H1 (cell line): Measurements from ENCODE around the gene NUAK1. TPM values are rescaled to one million over a fixed set of nuclear protein-coding genes. Genes with fewer than 3 reads are reported as not detected.

ENCODE experiments used
- CTCF ChIA-PET: fragments of 300-600 bp; sonication (Branson Sonifier 250); formaldehyde crosslinking; loops from one replicate; lab custom pipeline; 2021; ENCODE audit not compliant: partially characterized antibody; lab: Charles Lee
- POLR2A ChIA-PET: fragments of 300-600 bp; sonication (Branson Sonifier 250); formaldehyde crosslinking; loops from one replicate; lab custom pipeline; 2021; ENCODE audit warnings: inconsistent platforms; ENCODE audit not compliant: partially characterized antibody; lab: Charles Lee
- DNase-seq, 2 experiments: peaks; one replicate each; pipeline versions ENCODE4 v3.0.0 to v3.0.0-alpha.2; 2010 to 2022; ENCODE audit warnings: low spot score in 2 of 2, low read depth in 1 of 2, mixed read lengths in 1 of 2
- FAIRE-seq: peaks from 2 replicates; lab custom pipeline; 2011; peaks lifted over from hg19 to GRCh38; lab: Jason Lieb, UNC
- H2AFZ ChIP-seq: 2 replicates; pipeline ENCODE4 v1.8.1; 2012; ENCODE audit warnings: low read length, inconsistent platforms
- H2AK5ac ChIP-seq: 2 replicates; pipeline ENCODE4 v1.6.1; 2013; ENCODE audit warnings: low read depth, low read length
- H2BK120ac ChIP-seq: replicated peaks from 2 replicates; pipeline ENCODE3; 2013; ENCODE audit warnings: low read depth, low read length, inconsistent platforms
- H2BK12ac ChIP-seq: 2 replicates; pipeline ENCODE4 v1.6.1; 2013; ENCODE audit warnings: low read depth, low read length
- H2BK15ac ChIP-seq: 2 replicates; pipeline ENCODE4 v1.6.1; 2013; ENCODE audit warnings: low read length
- H2BK20ac ChIP-seq: 2 replicates; pipeline ENCODE4 v1.6.1; 2013; ENCODE audit warnings: low read length
- H2BK5ac ChIP-seq: 2 replicates; pipeline ENCODE4 v1.6.1; 2013; ENCODE audit warnings: low read depth, low read length
- H3K14ac ChIP-seq: 2 replicates; pipeline ENCODE4 v1.6.1; 2013; ENCODE audit warnings: inconsistent platforms; ENCODE audit not compliant: insufficient read length
- H3K18ac ChIP-seq: 2 replicates; pipeline ENCODE4 v1.6.1; 2013; ENCODE audit warnings: low read length; ENCODE audit errors: extremely low read depth
- H3K23ac ChIP-seq: 2 replicates; pipeline ENCODE4 v1.6.1; 2013; ENCODE audit warnings: inconsistent platforms; ENCODE audit not compliant: insufficient read length
- H3K23me2 ChIP-seq: 2 replicates; pipeline ENCODE4 v1.6.1; 2013; ENCODE audit warnings: low read depth, low read length
- H3K27ac ChIP-seq: 2 replicates; pipeline ENCODE4 v1.6.1; 2011; ENCODE audit warnings: low read depth, low read length, inconsistent platforms
- H3K27me3 ChIP-seq, 4 experiments: replicated peaks in 1 of 4; 1 replicate in 1 of 4; 2 replicates in 3 of 4; pipeline versions ENCODE4 v1.6.1 to v1.8.1; 2011 to 2013; ENCODE audit warnings: low read length in 3 of 4, mild to moderate bottlenecking in 3 of 4, inconsistent platforms in 2 of 4, mixed read lengths in 2 of 4, moderate library complexity in 1 of 4; ENCODE audit not compliant: control insufficient read depth in 3 of 4, insufficient read depth in 3 of 4; ENCODE audit errors: extremely low read depth in 1 of 4
- H3K36me3 ChIP-seq, 4 experiments: 2 replicates each; pipeline versions ENCODE4 v1.6.1 to v1.8.1; 2011 to 2013; ENCODE audit warnings: mild to moderate bottlenecking in 4 of 4, low read length in 3 of 4, moderate library complexity in 2 of 4, control low read depth in 1 of 4, inconsistent platforms in 1 of 4; ENCODE audit not compliant: insufficient read depth in 4 of 4, control insufficient read depth in 2 of 4
- H3K4ac ChIP-seq: replicated peaks from 2 replicates; pipeline ENCODE3; 2013; ENCODE audit warnings: low read length, low read depth, mixed read lengths, inconsistent platforms; ENCODE audit not compliant: insufficient read length
- H3K4me1 ChIP-seq, 4 experiments: replicated peaks in 1 of 4; 1 replicate in 1 of 4; 2 replicates in 3 of 4; pipeline versions ENCODE4 v1.6.1 to v1.8.1; 2011 to 2013; ENCODE audit warnings: low read length in 3 of 4, inconsistent platforms in 2 of 4, mixed read lengths in 1 of 4; ENCODE audit not compliant: insufficient read depth in 4 of 4, control insufficient read depth in 3 of 4
- H3K4me2 ChIP-seq, 2 experiments: 2 replicates each; pipeline versions ENCODE4 v1.6.1 to v1.8.1; 2011 to 2013; ENCODE audit warnings: low read depth in 2 of 2, low read length in 2 of 2, control low read depth in 1 of 2, inconsistent platforms in 1 of 2, mild to moderate bottlenecking in 1 of 2; ENCODE audit not compliant: insufficient read depth in 1 of 2
- H3K4me3 ChIP-seq, 4 experiments: fragments of 200-600, 300-600 bp in 1 of 4; sonication (generic), shearing (Covaris generic), sonication (Bioruptor Twin) in 1 of 4; 2 replicates each; pipeline versions ENCODE4 v1.5.1 to v1.8.1; 2011 to 2016; ENCODE audit warnings: low read length in 4 of 4, low read depth in 3 of 4, control low read depth in 2 of 4, inconsistent platforms in 2 of 4, mild to moderate bottlenecking in 2 of 4, mixed read lengths in 1 of 4, moderate library complexity in 1 of 4; ENCODE audit not compliant: insufficient read depth in 2 of 4; ENCODE audit errors: extremely low read depth in 1 of 4
- H3K56ac ChIP-seq: replicated peaks from 2 replicates; pipeline ENCODE3; 2013; ENCODE audit warnings: low read depth, mild to moderate bottlenecking, mixed read lengths, low read length, inconsistent platforms; ENCODE audit not compliant: insufficient read length
- H3K79me1 ChIP-seq: 2 replicates; pipeline ENCODE4 v1.6.1; 2013; ENCODE audit warnings: low read depth, low read length, control low read depth
- H3K79me2 ChIP-seq, 2 experiments: 2 replicates each; pipeline versions ENCODE4 v1.6.1 to v1.8.1; 2012 to 2013; ENCODE audit warnings: low read length in 2 of 2, mild to moderate bottlenecking in 2 of 2, inconsistent platforms in 1 of 2; ENCODE audit not compliant: insufficient read depth in 2 of 2, control insufficient read depth in 1 of 2
- H3K9ac ChIP-seq, 4 experiments: replicated peaks in 1 of 4; 1 replicate in 1 of 4; 2 replicates in 3 of 4; pipeline versions ENCODE4 v1.6.1 to v1.8.1; 2011 to 2013; ENCODE audit warnings: low read depth in 3 of 4, low read length in 3 of 4, control low read depth in 2 of 4, mild to moderate bottlenecking in 2 of 4, moderate library complexity in 2 of 4, inconsistent platforms in 1 of 4; ENCODE audit errors: extremely low read depth in 1 of 4
- H3K9me3 ChIP-seq, 2 experiments: 2 replicates each; pipeline versions ENCODE4 v1.6.1 to v1.8.1; 2012 to 2013; ENCODE audit warnings: mild to moderate bottlenecking in 2 of 2, moderate library complexity in 2 of 2, control low read depth in 1 of 2, inconsistent platforms in 1 of 2, low read depth in 1 of 2, low read length in 1 of 2, mixed read lengths in 1 of 2; ENCODE audit not compliant: insufficient read depth in 2 of 2
- H4K20me1 ChIP-seq, 2 experiments: replicated peaks in 1 of 2; 2 replicates each; pipeline versions ENCODE3 to v1.8.1; 2011 to 2013; ENCODE audit warnings: inconsistent platforms in 2 of 2, low read length in 2 of 2, mild to moderate bottlenecking in 1 of 2; ENCODE audit not compliant: insufficient read depth in 2 of 2, control insufficient read depth in 1 of 2
- H4K5ac ChIP-seq: 2 replicates; pipeline ENCODE4 v1.6.1; 2013; ENCODE audit warnings: low read length, low read depth, mixed read lengths, inconsistent platforms; ENCODE audit not compliant: insufficient read length
- H4K8ac ChIP-seq: 2 replicates; pipeline ENCODE4 v1.8.0; 2013; ENCODE audit warnings: mild to moderate bottlenecking, moderate library complexity, low read length, inconsistent platforms; ENCODE audit not compliant: insufficient read depth; ENCODE audit errors: extremely low read depth
- H4K91ac ChIP-seq: replicated peaks from 2 replicates; pipeline ENCODE3; 2013; ENCODE audit warnings: low read length, mixed read lengths, inconsistent platforms; ENCODE audit not compliant: insufficient read length
- CTBP2 ChIP-seq: IDR thresholded peaks from 2 replicates; pipeline ENCODE4 v1.7.0; 2011; ENCODE audit warnings: borderline replicate concordance, mild to moderate bottlenecking, moderate library complexity, mixed read lengths, low read length; ENCODE audit not compliant: insufficient read depth, insufficient read length
- EGR1 ChIP-seq: IDR thresholded peaks from 2 replicates; pipeline ENCODE4 v1.6.1; 2011; ENCODE audit warnings: low read depth, low read length, borderline replicate concordance
- GTF2F1 ChIP-seq: IDR thresholded peaks from 2 replicates; pipeline ENCODE4 v1.6.1; 2012; ENCODE audit warnings: low read depth, low read length, improper control_type of control experiment, borderline replicate concordance
- HDAC6 ChIP-seq: IDR thresholded peaks from one replicate; pipeline ENCODE4 v1.7.1; 2012; ENCODE audit warnings: low read depth, mild to moderate bottlenecking, inconsistent platforms, low read length, moderate library complexity
- KDM4A ChIP-seq: IDR thresholded peaks from one replicate; pipeline ENCODE4 v1.7.1; 2012; ENCODE audit warnings: low read depth, mild to moderate bottlenecking, moderate library complexity, low read length, inconsistent platforms; ENCODE audit not compliant: severe bottlenecking
- MAFK ChIP-seq: IDR thresholded peaks from 2 replicates; pipeline ENCODE4 v1.6.1; 2012; ENCODE audit warnings: low read depth, mild to moderate bottlenecking, improper control_type of control experiment, low read length
- PHF8 ChIP-seq: fragments of 200-600 bp; sonication (generic); conservative IDR thresholded peaks from 2 replicates; pipeline ENCODE4 v1.7.1; 2012; ENCODE audit warnings: low read depth, mild to moderate bottlenecking, inconsistent platforms, low read length, moderate library complexity
- POLR2A ChIP-seq, 2 experiments: IDR thresholded peaks; 1 replicate in 1 of 2; 2 replicates in 1 of 2; pipeline ENCODE4 v1.6.1; 2011; ENCODE audit warnings: low read depth in 2 of 2, low read length in 2 of 2, mild to moderate bottlenecking in 2 of 2; ENCODE audit errors: control extremely low read depth in 1 of 2
- POLR2AphosphoS5 ChIP-seq: IDR thresholded peaks from 2 replicates; pipeline ENCODE4 v1.6.1; 2011; ENCODE audit warnings: low read depth, low read length
- SIRT6 ChIP-seq: IDR thresholded peaks from one replicate; pipeline ENCODE4 v1.7.1; 2012; ENCODE audit warnings: low read length, inconsistent platforms
- SIX5 ChIP-seq: IDR thresholded peaks from 2 replicates; pipeline ENCODE4 v1.6.1; 2011; ENCODE audit warnings: mild to moderate bottlenecking, low read depth, low read length
- SP1 ChIP-seq: IDR thresholded peaks from 2 replicates; pipeline ENCODE4 v1.6.1; 2011; ENCODE audit warnings: low read depth, low read length
- SP4 ChIP-seq: IDR thresholded peaks from 2 replicates; pipeline ENCODE4 v1.6.1; 2012; ENCODE audit warnings: low read length, inconsistent platforms
- TAF7 ChIP-seq: optimal IDR thresholded peaks from 2 replicates; pipeline ENCODE3; 2011; ENCODE audit warnings: low read depth, mild to moderate bottlenecking, inconsistent platforms, low read length, moderate library complexity, borderline replicate concordance
- WGBS, 2 experiments: shearing (Covaris generic) in 1 of 2; methylation state at CpG; one replicate each; pipeline versions ENCODE4 v1.1.6 to v1.1.7; 2013 to 2015; ENCODE audit warnings: low lambda C conversion rate in 2 of 2, mixed read lengths in 2 of 2, inconsistent platforms in 1 of 2, low coverage in 1 of 2, missing lambda C conversion rate in 1 of 2; ENCODE audit not compliant: insufficient replicate concordance in 2 of 2, insufficient coverage in 1 of 2, insufficient read length in 1 of 2; ENCODE audit errors: extremely low coverage in 1 of 2, missing lambda C conversion rate in 1 of 2; 5-methylcytosine and 5-hydroxymethylcytosine counted together
- polyA plus RNA-seq, 7 experiments: library from polyadenylated mRNA; depleted of rRNA in 3 of 7; stranded (reverse) in 5 of 7; unstranded in 2 of 7; fragments of >200 nt in 5 of 7; fragments of 200-250 nt in 2 of 7; gene quantifications; 1 replicate in 5 of 7; 2 replicates in 1 of 7; 4 replicates in 1 of 7; pipeline versions ENCODE4 v1.2.1 to v1.2.3, GENCODE V29; 2011 to 2013; ENCODE audit warnings: missing spikeins in 2 of 7, mixed read lengths in 2 of 7
- total RNA-seq: library from RNA; stranded (reverse); fragmentation: NEBNext Ultra II Directional; extraction: Animal tissue kit (Norgen Biotek cat#: 25700); gene quantifications from 2 replicates; pipeline ENCODE4 v1.2.1, GENCODE V29; 2021

NUAK1 gene
- total and polyA plus RNA-seq, 2 of the 8 experiments (the other 6 are each of a cell fraction or from before 2014, with no cell fraction given), result 6.7 to 18.2 TPM

- WGBS, 2 experiments, result 77% methylated on average over 5 of the region's 6 CpGs; no CpG with 5 or more reads in 1 of the 2 experiments
- Histone ChIP-seq H2BK120ac (no peak overlapping the region), H4K8ac (no peak overlapping the region), H3K27ac (no peak overlapping the region), H2BK5ac (no peak overlapping the region), H2AFZ (no peak overlapping the region), H3K36me3 (peaks cover 0 to 4% (median 1%) of the 10 kb centered on the region in 4 experiments; a peak in 3 of 8 replicates), H3K4me1 (peaks cover 0 to 4% (median 0%) of the 10 kb centered on the region in 4 experiments; a peak in 2 of 7 replicates), H2AK5ac (peak overlapping the region; percentile 11; the same call in 1 of the 2 replicates), H3K4me3 (no peak overlapping the region), H2BK20ac (no peak overlapping the region), H4K5ac (no peak overlapping the region), H3K56ac (no peak overlapping the region), H4K91ac (no peak overlapping the region), H4K20me1 (no peaks in the 10 kb centered on the region), H3K4me2 (no peak overlapping the region), H3K18ac (no peak overlapping the region), H2BK12ac (no peak overlapping the region), H2BK15ac (no peak overlapping the region), H3K9ac (no peak overlapping the region), H3K79me2 (peaks cover 0 to 9% of the 10 kb centered on the region in 2 experiments; a peak in 1 of 4 replicates), H3K9me3 (no peaks in the 10 kb centered on the region), H3K27me3 (no peaks in the 10 kb centered on the region), H3K79me1 (no peaks in the 10 kb centered on the region; the same call in 1 of the 2 replicates), H3K14ac (no peak overlapping the region), H3K23me2 (no peaks in the 10 kb centered on the region), H3K4ac (no peak overlapping the region), H3K23ac (no peak overlapping the region)
- ChIA-PET POLR2A (no interaction called here), CTCF (interaction anchor here (1.4 to 2.5 kb wide), 3 partner anchors 16 to 386 kb away, joined by 3 to 7 read pairs (median 3); no protein-coding TSS in a partner anchor)
- FAIRE-seq (no peak), DNase-seq (no peak)
- TF ChIP-seq SIX5 (no peak), MAFK (no peak), TAF7 (no peak), POLR2AphosphoS5 (no peak), SP1 (no peak), PHF8 (no peak), EGR1 (no peak), SP4 (no peak), KDM4A (no peak), HDAC6 (no peak), POLR2A (IDR thresholded peaks at IDR 0.05; ENCODE audit: control extremely low read depth in 1 of 2, low read depth in 2 of 2, low read length in 2 of 2) (no peak), SIRT6 (no peak), CTBP2 (no peak), GTF2F1 (no peak)
Observed at GRCh38 chr12:106091446-106091820, 47.3 kb downstream of the NUAK1 start.
